Smooth muscle cell (in vitro differentiated cells): ENCODE measurements around the gene PRKCA. TPM values are rescaled to one million over a fixed set of nuclear protein-coding genes. Genes with fewer than 3 reads are reported as not detected.

Experiments
- DNase-seq: peaks from one replicate; lab custom pipeline; 2025; ENCODE audit not compliant: unreplicated experiment; lab: John Stamatoyannopoulos, UW
- H2AFZ ChIP-seq: fragments of 200-600 bp; sonication (generic); 2 replicates; pipeline ENCODE4 v1.6.0; 2016; ENCODE audit warnings: antibody characterized with exemption, low read depth, mild to moderate bottlenecking
- H3F3A ChIP-seq: fragments of 200-600 bp; sonication (generic); 2 replicates; pipeline ENCODE4 v1.6.0; 2017; ENCODE audit warnings: antibody characterized with exemption, low read depth
- H3K27ac ChIP-seq: fragments of 200-600 bp; sonication (generic); 2 replicates; pipeline ENCODE4 v1.5.1; 2016; ENCODE audit warnings: low read depth, mild to moderate bottlenecking
- H3K27me3 ChIP-seq: fragments of 200-600 bp; sonication (generic); 2 replicates; pipeline ENCODE4 v1.6.1; 2016; ENCODE audit warnings: low read depth, mild to moderate bottlenecking
- H3K36me3 ChIP-seq: fragments of 200-600 bp; sonication (generic); 2 replicates; pipeline ENCODE4 v1.5.1; 2016; ENCODE audit warnings: low read depth
- H3K4me1 ChIP-seq: fragments of 200-600 bp; sonication (generic); 2 replicates; pipeline ENCODE4 v1.5.1; 2016; ENCODE audit warnings: low read depth
- H3K4me2 ChIP-seq: fragments of 200-600 bp; sonication (generic); 2 replicates; pipeline ENCODE4 v1.6.0; 2016; ENCODE audit warnings: mild to moderate bottlenecking
- H3K4me3 ChIP-seq: fragments of 200-600 bp; sonication (generic); 2 replicates; pipeline ENCODE4 v1.5.1; 2016; ENCODE audit warnings: mild to moderate bottlenecking
- H3K79me2 ChIP-seq: fragments of 200-600 bp; sonication (generic); 2 replicates; pipeline ENCODE4 v1.6.0; 2016; ENCODE audit warnings: low read depth, mild to moderate bottlenecking
- H3K9ac ChIP-seq: fragments of 200-600 bp; sonication (generic); 2 replicates; pipeline ENCODE4 v1.6.0; 2016; ENCODE audit warnings: low read depth
- H3K9me3 ChIP-seq: fragments of 200-600 bp; sonication (generic); replicated peaks from 2 replicates; pipeline ENCODE4 v1.5.1; 2016; ENCODE audit warnings: low read depth
- H4K20me1 ChIP-seq: fragments of 200-600 bp; sonication (generic); 2 replicates; pipeline ENCODE4 v1.6.0; 2016; ENCODE audit warnings: low read depth
- CTCF ChIP-seq: fragments of 200-600 bp; sonication (generic); IDR thresholded peaks from 2 replicates; pipeline ENCODE4 v1.5.1; 2017; ENCODE audit warnings: borderline replicate concordance, mild to moderate bottlenecking, antibody characterized with exemption; ENCODE audit not compliant: insufficient read depth, poor library complexity, severe bottlenecking
- WGBS: methylation state at CpG from one replicate; pipeline ENCODE4 v1.1.7; 2016; ENCODE audit warnings: low lambda C conversion rate; 5-methylcytosine and 5-hydroxymethylcytosine counted together
- polyA plus RNA-seq: library from polyadenylated mRNA; unstranded; fragments of >200 nt; fragmentation: Nextera tagmentation; extraction: Ambion mirVana; gene quantifications from 2 replicates; pipeline ENCODE4 v1.2.1, GENCODE V29; 2016
- total RNA-seq: library from RNA; depleted of rRNA; stranded (reverse); fragments of >200 nt; gene quantifications from 2 replicates; pipeline ENCODE4 v1.2.3, GENCODE V29; 2014

PRKCA gene
- total and polyA plus RNA-seq, 2 experiments from 2014 or later, result 0.78 to 7.1 TPM

- TF ChIP-seq CTCF, result no peak
- DNase-seq, result no peak
- H3K4me2 ChIP-seq, result no peak overlapping the region
- H3F3A ChIP-seq, result peaks cover 3% of the 10 kb centered on the region
- H3K36me3 ChIP-seq, result no peaks in the 10 kb centered on the region
- 99% methylated on average over 7 of the region's 7 CpGs for WGBS
- H3K27ac ChIP-seq, result no peak overlapping the region
- no peak overlapping the region for H3K4me3 ChIP-seq
- H3K79me2 ChIP-seq, result no peaks in the 10 kb centered on the region
- H3K9me3 ChIP-seq, result no peaks in the 10 kb centered on the region
- peaks cover 11% of the 10 kb centered on the region for H3K4me1 ChIP-seq
- H2AFZ ChIP-seq, result no peak overlapping the region
- H3K27me3 ChIP-seq, result no peaks in the 10 kb centered on the region
- H4K20me1 ChIP-seq, result no peaks in the 10 kb centered on the region
- no peak overlapping the region for H3K9ac ChIP-seq
These were observed 250.0 kb downstream of the PRKCA start for GRCh38 chr17:66552371-66552770.

GRCh38 chr17:66555605-66556004, 253.2 kb downstream of the PRKCA start:
- Histone ChIP-seq H3K4me1 (no peaks in the 10 kb centered on the region), H3K79me2 (no peaks in the 10 kb centered on the region), H3K4me2 (no peak overlapping the region), H3F3A (no peaks in the 10 kb centered on the region), H4K20me1 (no peaks in the 10 kb centered on the region), H3K27ac (no peak overlapping the region), H3K27me3 (no peaks in the 10 kb centered on the region), H2AFZ (no peak overlapping the region), H3K9me3 (no peaks in the 10 kb centered on the region), H3K4me3 (no peak overlapping the region), H3K36me3 (no peaks in the 10 kb centered on the region), H3K9ac (no peak overlapping the region)
- WGBS, result 87% methylated on average over 2 of the region's 2 CpGs
- DNase-seq, result no peak
- TF ChIP-seq CTCF, result no peak

GRCh38 chr17:66557200-66557599, 254.8 kb downstream of the PRKCA start:
- H3K4me2 ChIP-seq, result no peak overlapping the region
- 96% methylated on average over 3 of the region's 3 CpGs for WGBS

More at GRCh38 chr17:66557200-66557599, 254.8 kb downstream of the PRKCA start:
- no peak overlapping the region for H3K4me3 ChIP-seq
- no peaks in the 10 kb centered on the region for H4K20me1 ChIP-seq
- no peak for DNase-seq
- no peaks in the 10 kb centered on the region for H3K79me2 ChIP-seq
- no peaks in the 10 kb centered on the region for H3F3A ChIP-seq
- no peak overlapping the region for H2AFZ ChIP-seq
- H3K4me1 ChIP-seq, result no peaks in the 10 kb centered on the region
- no peaks in the 10 kb centered on the region for H3K9me3 ChIP-seq
- no peak overlapping the region for H3K27ac ChIP-seq
- no peaks in the 10 kb centered on the region for H3K36me3 ChIP-seq
- H3K27me3 ChIP-seq, result no peaks in the 10 kb centered on the region
- no peak overlapping the region for H3K9ac ChIP-seq
- no peak for TF ChIP-seq CTCF
